ENCODE measurements around the gene SNAPC1. TPM values are rescaled to one million over a fixed set of nuclear protein-coding genes. Genes with fewer than 3 reads are reported as not detected.
A peak's percentile ranks its signal among the peaks of the same experiment; 100 is the strongest.

Gene SNAPC1
- total and polyA plus RNA-seq, 2 of the 13 experiments (the other 11 are each of a cell fraction or from before 2014, with no cell fraction given): 2.6 to 8.5 TPM

- TF ChIP-seq ZHX2 (IDR thresholded peaks at IDR 0.05; ENCODE audit: low read depth): no peak
- TF ChIP-seq ZHX2 (CRISPR knock-in tag; IDR thresholded peaks at IDR 0.05; ENCODE audit: borderline replicate concordance): no peak
- no peak for TF ChIP-seq HNF4G (IDR thresholded peaks at IDR 0.05; ENCODE audit: borderline replicate concordance, low read depth, low read length)
- no peak for TF ChIP-seq HNF4G (CRISPR knock-in tag; IDR thresholded peaks at IDR 0.05; ENCODE audit: borderline replicate concordance, low read depth)
- TF ChIP-seq ZNF460 (CRISPR knock-in tag; IDR thresholded peaks at IDR 0.05; ENCODE audit: borderline replicate concordance): no peak
- no peak for TF ChIP-seq KLF9 (CRISPR knock-in tag; IDR thresholded peaks at IDR 0.05; ENCODE audit: low read depth)
- TF ChIP-seq ZNF142 (CRISPR knock-in tag; IDR thresholded peaks at IDR 0.05): no peak
- TF ChIP-seq NR2F2 (IDR thresholded peaks at IDR 0.05; ENCODE audit: borderline replicate concordance, low read depth): no peak; the same call in 1 of the 2 replicates
- TF ChIP-seq ZFP62 (CRISPR knock-in tag; IDR thresholded peaks at IDR 0.05): no peak
- peak; percentile 71 for TF ChIP-seq SP2 (CRISPR knock-in tag; IDR thresholded peaks at IDR 0.05)
- peak; percentile 47; the same call in 1 of the 2 replicates for TF ChIP-seq ZNF619 (CRISPR knock-in tag; IDR thresholded peaks at IDR 0.05)
- TF ChIP-seq FOXA3 (CRISPR knock-in tag; IDR thresholded peaks at IDR 0.05): 0 out of 2 replicates have a peak, but pooled peaks have one; percentile 29
- no peak for TF ChIP-seq HMG20A (CRISPR knock-in tag; IDR thresholded peaks at IDR 0.05; ENCODE audit: borderline replicate concordance)
- no peak for TF ChIP-seq CEBPZ (IDR thresholded peaks at IDR 0.05; ENCODE audit: low read length)
Observed at GRCh38 chr14:61761959-61762786, at the start of gene SNAPC1 (continued).
